Vagina (tissue), 2 donors: Measurements from ENCODE around the gene TM6SF1.

ENCODE experiments used
- POLR2A ChIP-seq, 2 donors: fragments of 450-650 bp; IDR thresholded peaks; one replicate each; pipeline ENCODE4 v1.6.1; 2017; ENCODE audit warnings: antibody characterized with exemption in 2 of 2, mild to moderate bottlenecking in 2 of 2, moderate library complexity in 2 of 2
- POLR2AphosphoS5 ChIP-seq, 2 donors: sonication (generic); formaldehyde crosslinking; IDR thresholded peaks; one replicate each; pipeline ENCODE4 v1.9.0; 2017; ENCODE audit warnings: antibody characterized with exemption in 2 of 2, mild to moderate bottlenecking in 2 of 2, low read depth in 1 of 2; ENCODE audit not compliant: insufficient read depth in 1 of 2
- TF ChIP-seq, protein P1 (sequence below), 3 experiments: fragments of 450-650 bp in 2 of 3; fragments of 200-600 bp in 1 of 3; sonication (generic) in 1 of 3; IDR thresholded peaks; one replicate each; pipeline ENCODE4 v1.5.1; 2017 to 2019; ENCODE audit warnings: antibody characterized with exemption in 3 of 3, mild to moderate bottlenecking in 2 of 3, moderate library complexity in 2 of 3

DNA sequence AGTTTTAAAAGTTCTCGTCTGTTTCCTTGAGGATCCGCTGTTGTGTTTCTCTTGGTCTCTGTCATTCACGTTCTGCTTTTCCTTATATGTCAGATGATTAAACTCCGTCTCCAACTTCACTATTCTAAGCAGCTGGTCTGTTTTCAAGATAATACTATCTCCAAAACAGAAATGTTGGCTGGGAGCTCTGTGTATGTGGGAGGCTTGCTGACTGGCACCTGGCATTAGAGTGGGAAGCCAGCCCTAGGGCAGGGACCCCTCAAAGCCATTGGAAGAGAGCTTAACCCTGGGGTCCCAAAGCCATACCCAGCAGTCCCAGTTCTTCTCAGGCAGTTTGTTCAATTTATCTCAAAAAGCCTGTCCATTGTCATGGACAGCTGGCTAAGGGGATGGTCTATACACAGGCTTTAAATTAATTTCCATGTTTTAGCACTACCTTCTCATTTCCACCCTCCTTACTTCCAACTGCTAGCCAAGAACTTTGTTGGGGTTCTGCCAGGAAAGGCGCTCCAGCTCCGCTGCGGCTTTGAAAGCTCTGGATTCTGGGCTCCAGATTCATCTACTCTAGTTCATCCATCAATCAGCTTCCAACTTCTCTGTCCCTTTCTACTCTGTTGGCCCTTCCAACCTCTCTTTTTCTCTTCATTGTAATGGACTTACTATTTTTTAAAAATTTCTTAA is 49.6 kb upstream of the TM6SF1 start:
- TF ChIP-seq, protein P1, sequence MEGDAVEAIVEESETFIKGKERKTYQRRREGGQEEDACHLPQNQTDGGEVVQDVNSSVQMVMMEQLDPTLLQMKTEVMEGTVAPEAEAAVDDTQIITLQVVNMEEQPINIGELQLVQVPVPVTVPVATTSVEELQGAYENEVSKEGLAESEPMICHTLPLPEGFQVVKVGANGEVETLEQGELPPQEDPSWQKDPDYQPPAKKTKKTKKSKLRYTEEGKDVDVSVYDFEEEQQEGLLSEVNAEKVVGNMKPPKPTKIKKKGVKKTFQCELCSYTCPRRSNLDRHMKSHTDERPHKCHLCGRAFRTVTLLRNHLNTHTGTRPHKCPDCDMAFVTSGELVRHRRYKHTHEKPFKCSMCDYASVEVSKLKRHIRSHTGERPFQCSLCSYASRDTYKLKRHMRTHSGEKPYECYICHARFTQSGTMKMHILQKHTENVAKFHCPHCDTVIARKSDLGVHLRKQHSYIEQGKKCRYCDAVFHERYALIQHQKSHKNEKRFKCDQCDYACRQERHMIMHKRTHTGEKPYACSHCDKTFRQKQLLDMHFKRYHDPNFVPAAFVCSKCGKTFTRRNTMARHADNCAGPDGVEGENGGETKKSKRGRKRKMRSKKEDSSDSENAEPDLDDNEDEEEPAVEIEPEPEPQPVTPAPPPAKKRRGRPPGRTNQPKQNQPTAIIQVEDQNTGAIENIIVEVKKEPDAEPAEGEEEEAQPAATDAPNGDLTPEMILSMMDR (IDR thresholded peaks at IDR 0.05), result no peak
- TF ChIP-seq POLR2A (IDR thresholded peaks at IDR 0.05) (no peak), POLR2AphosphoS5 (IDR thresholded peaks at IDR 0.05; ENCODE audit: insufficient read depth in 1 of 2, low read depth in 1 of 2) (no peak)
